H1 (cell line): ENCODE measurements around the gene RHOB. TPM values are rescaled to one million over a fixed set of nuclear protein-coding genes. Genes with fewer than 3 reads are reported as not detected.

ENCODE experiments used
- CTCF ChIA-PET: fragments of 300-600 bp; sonication (Branson Sonifier 250); formaldehyde crosslinking; loops from one replicate; lab custom pipeline; 2021; ENCODE audit not compliant: partially characterized antibody; lab: Charles Lee
- POLR2A ChIA-PET: fragments of 300-600 bp; sonication (Branson Sonifier 250); formaldehyde crosslinking; loops from one replicate; lab custom pipeline; 2021; ENCODE audit warnings: inconsistent platforms; ENCODE audit not compliant: partially characterized antibody; lab: Charles Lee
- DNase-seq, 2 experiments: peaks; one replicate each; pipeline versions ENCODE4 v3.0.0 to v3.0.0-alpha.2; 2010 to 2022; ENCODE audit warnings: low spot score in 2 of 2, low read depth in 1 of 2, mixed read lengths in 1 of 2
- FAIRE-seq: peaks from 2 replicates; lab custom pipeline; 2011; peaks lifted over from hg19 to GRCh38; lab: Jason Lieb, UNC
- H2AFZ ChIP-seq: 2 replicates; pipeline ENCODE4 v1.8.1; 2012; ENCODE audit warnings: low read length, inconsistent platforms
- H2AK5ac ChIP-seq: 2 replicates; pipeline ENCODE4 v1.6.1; 2013; ENCODE audit warnings: low read depth, low read length
- H2BK120ac ChIP-seq: replicated peaks from 2 replicates; pipeline ENCODE3; 2013; ENCODE audit warnings: low read depth, low read length, inconsistent platforms
- H2BK12ac ChIP-seq: 2 replicates; pipeline ENCODE4 v1.6.1; 2013; ENCODE audit warnings: low read depth, low read length
- H2BK15ac ChIP-seq: 2 replicates; pipeline ENCODE4 v1.6.1; 2013; ENCODE audit warnings: low read length
- H2BK20ac ChIP-seq: 2 replicates; pipeline ENCODE4 v1.6.1; 2013; ENCODE audit warnings: low read length
- H2BK5ac ChIP-seq: 2 replicates; pipeline ENCODE4 v1.6.1; 2013; ENCODE audit warnings: low read depth, low read length
- H3K14ac ChIP-seq: 2 replicates; pipeline ENCODE4 v1.6.1; 2013; ENCODE audit warnings: inconsistent platforms; ENCODE audit not compliant: insufficient read length
- H3K18ac ChIP-seq: 2 replicates; pipeline ENCODE4 v1.6.1; 2013; ENCODE audit warnings: low read length; ENCODE audit errors: extremely low read depth
- H3K23ac ChIP-seq: 2 replicates; pipeline ENCODE4 v1.6.1; 2013; ENCODE audit warnings: inconsistent platforms; ENCODE audit not compliant: insufficient read length
- H3K23me2 ChIP-seq: 2 replicates; pipeline ENCODE4 v1.6.1; 2013; ENCODE audit warnings: low read depth, low read length
- H3K27ac ChIP-seq: 2 replicates; pipeline ENCODE4 v1.6.1; 2011; ENCODE audit warnings: low read depth, low read length, inconsistent platforms
- H3K27me3 ChIP-seq, 4 experiments: replicated peaks in 1 of 4; 1 replicate in 1 of 4; 2 replicates in 3 of 4; pipeline versions ENCODE4 v1.6.1 to v1.8.1; 2011 to 2013; ENCODE audit warnings: low read length in 3 of 4, mild to moderate bottlenecking in 3 of 4, inconsistent platforms in 2 of 4, mixed read lengths in 2 of 4, moderate library complexity in 1 of 4; ENCODE audit not compliant: control insufficient read depth in 3 of 4, insufficient read depth in 3 of 4; ENCODE audit errors: extremely low read depth in 1 of 4
- H3K36me3 ChIP-seq, 4 experiments: 2 replicates each; pipeline versions ENCODE4 v1.6.1 to v1.8.1; 2011 to 2013; ENCODE audit warnings: mild to moderate bottlenecking in 4 of 4, low read length in 3 of 4, moderate library complexity in 2 of 4, control low read depth in 1 of 4, inconsistent platforms in 1 of 4; ENCODE audit not compliant: insufficient read depth in 4 of 4, control insufficient read depth in 2 of 4
- H3K4ac ChIP-seq: replicated peaks from 2 replicates; pipeline ENCODE3; 2013; ENCODE audit warnings: low read length, low read depth, mixed read lengths, inconsistent platforms; ENCODE audit not compliant: insufficient read length
- H3K4me1 ChIP-seq, 4 experiments: replicated peaks in 1 of 4; 1 replicate in 1 of 4; 2 replicates in 3 of 4; pipeline versions ENCODE4 v1.6.1 to v1.8.1; 2011 to 2013; ENCODE audit warnings: low read length in 3 of 4, inconsistent platforms in 2 of 4, mixed read lengths in 1 of 4; ENCODE audit not compliant: insufficient read depth in 4 of 4, control insufficient read depth in 3 of 4
- H3K4me2 ChIP-seq, 2 experiments: 2 replicates each; pipeline versions ENCODE4 v1.6.1 to v1.8.1; 2011 to 2013; ENCODE audit warnings: low read depth in 2 of 2, low read length in 2 of 2, control low read depth in 1 of 2, inconsistent platforms in 1 of 2, mild to moderate bottlenecking in 1 of 2; ENCODE audit not compliant: insufficient read depth in 1 of 2
- H3K4me3 ChIP-seq, 4 experiments: fragments of 200-600, 300-600 bp in 1 of 4; sonication (generic), shearing (Covaris generic), sonication (Bioruptor Twin) in 1 of 4; 2 replicates each; pipeline versions ENCODE4 v1.5.1 to v1.8.1; 2011 to 2016; ENCODE audit warnings: low read length in 4 of 4, low read depth in 3 of 4, control low read depth in 2 of 4, inconsistent platforms in 2 of 4, mild to moderate bottlenecking in 2 of 4, mixed read lengths in 1 of 4, moderate library complexity in 1 of 4; ENCODE audit not compliant: insufficient read depth in 2 of 4; ENCODE audit errors: extremely low read depth in 1 of 4
- H3K56ac ChIP-seq: replicated peaks from 2 replicates; pipeline ENCODE3; 2013; ENCODE audit warnings: low read depth, mild to moderate bottlenecking, mixed read lengths, low read length, inconsistent platforms; ENCODE audit not compliant: insufficient read length
- H3K79me1 ChIP-seq: 2 replicates; pipeline ENCODE4 v1.6.1; 2013; ENCODE audit warnings: low read depth, low read length, control low read depth
- H3K79me2 ChIP-seq, 2 experiments: 2 replicates each; pipeline versions ENCODE4 v1.6.1 to v1.8.1; 2012 to 2013; ENCODE audit warnings: low read length in 2 of 2, mild to moderate bottlenecking in 2 of 2, inconsistent platforms in 1 of 2; ENCODE audit not compliant: insufficient read depth in 2 of 2, control insufficient read depth in 1 of 2
- H3K9ac ChIP-seq, 4 experiments: replicated peaks in 1 of 4; 1 replicate in 1 of 4; 2 replicates in 3 of 4; pipeline versions ENCODE4 v1.6.1 to v1.8.1; 2011 to 2013; ENCODE audit warnings: low read depth in 3 of 4, low read length in 3 of 4, control low read depth in 2 of 4, mild to moderate bottlenecking in 2 of 4, moderate library complexity in 2 of 4, inconsistent platforms in 1 of 4; ENCODE audit errors: extremely low read depth in 1 of 4
- H3K9me3 ChIP-seq, 2 experiments: 2 replicates each; pipeline versions ENCODE4 v1.6.1 to v1.8.1; 2012 to 2013; ENCODE audit warnings: mild to moderate bottlenecking in 2 of 2, moderate library complexity in 2 of 2, control low read depth in 1 of 2, inconsistent platforms in 1 of 2, low read depth in 1 of 2, low read length in 1 of 2, mixed read lengths in 1 of 2; ENCODE audit not compliant: insufficient read depth in 2 of 2
- H4K20me1 ChIP-seq, 2 experiments: replicated peaks in 1 of 2; 2 replicates each; pipeline versions ENCODE3 to v1.8.1; 2011 to 2013; ENCODE audit warnings: inconsistent platforms in 2 of 2, low read length in 2 of 2, mild to moderate bottlenecking in 1 of 2; ENCODE audit not compliant: insufficient read depth in 2 of 2, control insufficient read depth in 1 of 2
- H4K5ac ChIP-seq: 2 replicates; pipeline ENCODE4 v1.6.1; 2013; ENCODE audit warnings: low read length, low read depth, mixed read lengths, inconsistent platforms; ENCODE audit not compliant: insufficient read length
- H4K8ac ChIP-seq: 2 replicates; pipeline ENCODE4 v1.8.0; 2013; ENCODE audit warnings: mild to moderate bottlenecking, moderate library complexity, low read length, inconsistent platforms; ENCODE audit not compliant: insufficient read depth; ENCODE audit errors: extremely low read depth
- H4K91ac ChIP-seq: replicated peaks from 2 replicates; pipeline ENCODE3; 2013; ENCODE audit warnings: low read length, mixed read lengths, inconsistent platforms; ENCODE audit not compliant: insufficient read length
- ATF2 ChIP-seq: IDR thresholded peaks from 2 replicates; pipeline ENCODE4 v1.6.1; 2012; ENCODE audit warnings: low read length, inconsistent platforms
- ATF3 ChIP-seq: IDR thresholded peaks from 2 replicates; pipeline ENCODE4 v1.6.1; 2011; ENCODE audit warnings: low read depth, mild to moderate bottlenecking, low read length; ENCODE audit not compliant: insufficient read depth
- CREB1 ChIP-seq: IDR thresholded peaks from 2 replicates; pipeline ENCODE4 v1.6.1; 2012; ENCODE audit warnings: inconsistent platforms
- EP300 ChIP-seq, 2 experiments: IDR thresholded peaks; 1 replicate in 1 of 2; 2 replicates in 1 of 2; pipeline ENCODE4 v1.6.1; 2011 to 2012; ENCODE audit warnings: low read depth in 2 of 2, low read length in 2 of 2, mild to moderate bottlenecking in 2 of 2, borderline replicate concordance in 1 of 2, inconsistent platforms in 1 of 2, moderate library complexity in 1 of 2
- GABPA ChIP-seq: IDR thresholded peaks from 2 replicates; pipeline ENCODE4 v1.6.1; 2011; ENCODE audit warnings: mild to moderate bottlenecking, low read length, moderate library complexity, borderline replicate concordance; ENCODE audit not compliant: insufficient read depth
- GTF2F1 ChIP-seq: IDR thresholded peaks from 2 replicates; pipeline ENCODE4 v1.6.1; 2012; ENCODE audit warnings: low read depth, low read length, improper control_type of control experiment, borderline replicate concordance
- NANOG ChIP-seq: IDR thresholded peaks from 2 replicates; pipeline ENCODE4 v1.6.1; 2011; ENCODE audit warnings: low read length, low read depth, mild to moderate bottlenecking, inconsistent platforms; ENCODE audit not compliant: insufficient read depth, poor library complexity, severe bottlenecking
- PHF8 ChIP-seq: fragments of 200-600 bp; sonication (generic); conservative IDR thresholded peaks from 2 replicates; pipeline ENCODE4 v1.7.1; 2012; ENCODE audit warnings: low read depth, mild to moderate bottlenecking, inconsistent platforms, low read length, moderate library complexity
- POU5F1 ChIP-seq: IDR thresholded peaks from 2 replicates; pipeline ENCODE4 v1.6.1; 2011; ENCODE audit warnings: low read depth, mild to moderate bottlenecking, low read length, moderate library complexity
- RBBP5 ChIP-seq: IDR thresholded peaks from 2 replicates; pipeline ENCODE4 v1.7.1; 2012; ENCODE audit warnings: low read depth, mild to moderate bottlenecking, inconsistent platforms, low read length, moderate library complexity, borderline replicate concordance
- SP1 ChIP-seq: IDR thresholded peaks from 2 replicates; pipeline ENCODE4 v1.6.1; 2011; ENCODE audit warnings: low read depth, low read length
- SP4 ChIP-seq: IDR thresholded peaks from 2 replicates; pipeline ENCODE4 v1.6.1; 2012; ENCODE audit warnings: low read length, inconsistent platforms
- polyA plus RNA-seq, 7 experiments: library from polyadenylated mRNA; depleted of rRNA in 3 of 7; stranded (reverse) in 5 of 7; unstranded in 2 of 7; fragments of >200 nt in 5 of 7; fragments of 200-250 nt in 2 of 7; gene quantifications; 1 replicate in 5 of 7; 2 replicates in 1 of 7; 4 replicates in 1 of 7; pipeline versions ENCODE4 v1.2.1 to v1.2.3, GENCODE V29; 2011 to 2013; ENCODE audit warnings: missing spikeins in 2 of 7, mixed read lengths in 2 of 7
- total RNA-seq: library from RNA; stranded (reverse); fragmentation: NEBNext Ultra II Directional; extraction: Animal tissue kit (Norgen Biotek cat#: 25700); gene quantifications from 2 replicates; pipeline ENCODE4 v1.2.1, GENCODE V29; 2021

RHOB gene
- total and polyA plus RNA-seq, 2 of the 8 experiments (the other 6 are each of a cell fraction or from before 2014, with no cell fraction given): 9.3 to 9.5 TPM

DNA sequence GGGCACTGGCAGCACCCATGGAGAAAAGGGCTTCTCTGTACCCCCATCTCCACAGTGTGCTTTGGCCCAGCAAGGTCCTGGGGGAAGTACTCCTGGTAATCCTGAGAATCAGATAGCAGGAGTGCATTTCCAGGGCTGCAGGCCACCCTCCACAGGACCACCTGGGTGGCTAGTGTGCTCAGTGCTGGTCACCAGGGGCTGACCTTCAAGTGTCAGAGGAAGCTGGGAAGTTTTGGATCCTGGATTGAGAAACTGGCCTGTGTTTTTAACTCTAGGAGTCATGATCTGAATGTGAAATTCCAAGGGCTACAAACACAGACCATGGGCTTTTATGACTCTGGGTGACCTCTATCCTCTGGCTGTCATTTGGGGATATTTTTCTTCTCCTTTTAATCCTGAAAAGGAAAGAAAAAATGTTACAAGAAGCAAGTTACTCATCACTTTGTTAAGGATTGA, 9.3 kb downstream of the RHOB start:
- Histone ChIP-seq H2AK5ac (no peak overlapping the region), H3K79me2 (no peaks in the 10 kb centered on the region), H3K14ac (no peak overlapping the region), H3K36me3 (no peaks in the 10 kb centered on the region), H3K18ac (no peak overlapping the region), H3K27me3 (peaks cover 0 to 12% (median 5%) of the 10 kb centered on the region in 4 experiments; a peak in 3 of 7 replicates), H2BK20ac (no peak overlapping the region), H3K56ac (no peak overlapping the region), H3K4ac (no peak overlapping the region), H3K4me1 (no peaks in the 10 kb centered on the region), H4K91ac (no peak overlapping the region), H3K9ac (no peak overlapping the region), H2AFZ (no peak overlapping the region), H3K23ac (no peak overlapping the region), H3K79me1 (no peaks in the 10 kb centered on the region), H3K23me2 (no peaks in the 10 kb centered on the region), H2BK120ac (no peak overlapping the region), H3K4me3 (no peak overlapping the region), H3K27ac (no peak overlapping the region), H3K4me2 (no peak overlapping the region), H4K20me1 (no peaks in the 10 kb centered on the region), H4K8ac (no peak overlapping the region; the same call in 1 of the 2 replicates), H2BK5ac (no peak overlapping the region), H4K5ac (no peak overlapping the region), H2BK15ac (no peak overlapping the region), H2BK12ac (no peak overlapping the region), H3K9me3 (no peaks in the 10 kb centered on the region)
- DNase-seq (no peak), FAIRE-seq (no peak)
- ChIA-PET CTCF (interaction anchor here (1.1 to 13.5 kb wide), 4 partner anchors 19 to 180 kb away, joined by 3 to 367 read pairs (median 3); no protein-coding TSS in a partner anchor), POLR2A (interaction anchor here (0.9 kb wide), 1 partner anchor 9 kb away, joined by 4 read pairs; the partner anchor contains the start of gene RHOB)
- TF ChIP-seq CREB1 (no peak), GABPA (no peak), SP1 (no peak), EP300 (IDR thresholded peaks at IDR 0.05; ENCODE audit: borderline replicate concordance in 1 of 2, low read depth in 2 of 2, low read length in 2 of 2) (no peak), ATF3 (no peak), PHF8 (no peak), ATF2 (no peak), SP4 (no peak), NANOG (no peak), GTF2F1 (no peak), RBBP5 (no peak), POU5F1 (no peak)
